Measurements from ENCODE around the gene P3H2. TPM values are rescaled to one million over a fixed set of nuclear protein-coding genes. Genes with fewer than 3 reads are reported as not detected.
A peak's percentile ranks its signal among the peaks of the same experiment; 100 is the strongest.

P3H2 gene
- total RNA-seq, 1 experiment from 2014 or later: 82.2 TPM

DNA sequence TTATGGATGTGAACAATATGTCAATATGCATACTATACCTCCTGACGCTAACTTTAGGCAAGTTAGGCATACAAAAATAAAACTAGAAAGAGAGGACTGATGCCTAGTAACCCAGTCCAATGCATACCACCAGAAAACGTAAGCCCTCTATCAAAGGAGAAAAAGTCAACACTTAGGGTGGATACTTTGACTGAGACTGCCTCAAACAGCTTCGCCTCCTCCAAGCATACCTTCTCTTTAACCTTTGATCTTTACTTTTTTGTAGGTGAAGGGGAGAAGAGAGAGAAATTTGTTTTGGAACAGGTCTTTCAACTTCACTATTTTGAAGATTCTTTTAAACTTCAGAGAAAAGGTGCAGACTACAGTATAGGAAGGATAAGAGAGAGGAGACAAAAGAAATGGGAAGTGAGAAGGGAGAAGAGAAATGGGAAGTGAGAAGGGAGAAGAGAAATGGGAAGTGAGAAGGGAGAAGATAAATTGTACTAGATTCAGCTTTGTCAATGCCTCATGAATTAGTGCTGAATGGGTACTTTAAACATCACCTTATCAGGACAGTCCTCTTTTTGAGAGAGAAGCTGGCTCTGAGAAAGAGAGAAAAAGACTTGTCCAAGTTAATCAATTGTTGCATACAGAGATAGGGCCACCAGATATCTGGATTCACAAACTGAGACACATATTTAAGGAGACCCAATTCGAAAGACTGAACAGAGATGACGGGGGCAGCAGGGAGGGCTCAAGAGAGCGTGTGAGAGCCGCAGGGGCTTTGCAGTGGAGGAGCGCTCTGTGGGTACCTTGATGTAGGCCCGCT lies 1.0 kb downstream of the P3H2 start:
- DNase-seq (ENCODE audit: low read depth, low spot score) (no peak), ATAC-seq (no peak; the same call in 1 of the 2 replicates)
- Histone ChIP-seq H3K9me3 (ENCODE audit: control insufficient read depth, insufficient read depth, low read depth, low read length) (no peaks in the 10 kb centered on the region), H3K4me3 (ENCODE audit: low read depth in 2 of 2, low read length in 2 of 2) (peak overlapping the region; percentile 63 to 70), H3K4me1 (ENCODE audit: control insufficient read depth, insufficient read depth, low read length) (peaks cover 40% of the 10 kb centered on the region), H3K27me3 (ENCODE audit: control insufficient read depth, insufficient read depth, low read length) (no peaks in the 10 kb centered on the region), H3K36me3 (ENCODE audit: control insufficient read depth, insufficient read depth, low read length) (no peaks in the 10 kb centered on the region), H3K27ac (ENCODE audit: low read length) (peak overlapping the region; percentile 84)
- TF ChIP-seq POLR2AphosphoS5 (IDR thresholded peaks at IDR 0.05; ENCODE audit: low read depth, low read length) (no peak), TCF7L2 (IDR thresholded peaks at IDR 0.05; ENCODE audit: low read depth, low read length) (0 out of 2 replicates have a peak, but pooled peaks have one; percentile 24), SIN3A (IDR thresholded peaks at IDR 0.05; ENCODE audit: borderline replicate concordance, insufficient read depth, low read depth, low read length) (no peak)
- TF ChIP-seq, protein P1, sequence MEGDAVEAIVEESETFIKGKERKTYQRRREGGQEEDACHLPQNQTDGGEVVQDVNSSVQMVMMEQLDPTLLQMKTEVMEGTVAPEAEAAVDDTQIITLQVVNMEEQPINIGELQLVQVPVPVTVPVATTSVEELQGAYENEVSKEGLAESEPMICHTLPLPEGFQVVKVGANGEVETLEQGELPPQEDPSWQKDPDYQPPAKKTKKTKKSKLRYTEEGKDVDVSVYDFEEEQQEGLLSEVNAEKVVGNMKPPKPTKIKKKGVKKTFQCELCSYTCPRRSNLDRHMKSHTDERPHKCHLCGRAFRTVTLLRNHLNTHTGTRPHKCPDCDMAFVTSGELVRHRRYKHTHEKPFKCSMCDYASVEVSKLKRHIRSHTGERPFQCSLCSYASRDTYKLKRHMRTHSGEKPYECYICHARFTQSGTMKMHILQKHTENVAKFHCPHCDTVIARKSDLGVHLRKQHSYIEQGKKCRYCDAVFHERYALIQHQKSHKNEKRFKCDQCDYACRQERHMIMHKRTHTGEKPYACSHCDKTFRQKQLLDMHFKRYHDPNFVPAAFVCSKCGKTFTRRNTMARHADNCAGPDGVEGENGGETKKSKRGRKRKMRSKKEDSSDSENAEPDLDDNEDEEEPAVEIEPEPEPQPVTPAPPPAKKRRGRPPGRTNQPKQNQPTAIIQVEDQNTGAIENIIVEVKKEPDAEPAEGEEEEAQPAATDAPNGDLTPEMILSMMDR (IDR thresholded peaks at IDR 0.05): no peak
- TF ChIP-seq, protein P2, sequence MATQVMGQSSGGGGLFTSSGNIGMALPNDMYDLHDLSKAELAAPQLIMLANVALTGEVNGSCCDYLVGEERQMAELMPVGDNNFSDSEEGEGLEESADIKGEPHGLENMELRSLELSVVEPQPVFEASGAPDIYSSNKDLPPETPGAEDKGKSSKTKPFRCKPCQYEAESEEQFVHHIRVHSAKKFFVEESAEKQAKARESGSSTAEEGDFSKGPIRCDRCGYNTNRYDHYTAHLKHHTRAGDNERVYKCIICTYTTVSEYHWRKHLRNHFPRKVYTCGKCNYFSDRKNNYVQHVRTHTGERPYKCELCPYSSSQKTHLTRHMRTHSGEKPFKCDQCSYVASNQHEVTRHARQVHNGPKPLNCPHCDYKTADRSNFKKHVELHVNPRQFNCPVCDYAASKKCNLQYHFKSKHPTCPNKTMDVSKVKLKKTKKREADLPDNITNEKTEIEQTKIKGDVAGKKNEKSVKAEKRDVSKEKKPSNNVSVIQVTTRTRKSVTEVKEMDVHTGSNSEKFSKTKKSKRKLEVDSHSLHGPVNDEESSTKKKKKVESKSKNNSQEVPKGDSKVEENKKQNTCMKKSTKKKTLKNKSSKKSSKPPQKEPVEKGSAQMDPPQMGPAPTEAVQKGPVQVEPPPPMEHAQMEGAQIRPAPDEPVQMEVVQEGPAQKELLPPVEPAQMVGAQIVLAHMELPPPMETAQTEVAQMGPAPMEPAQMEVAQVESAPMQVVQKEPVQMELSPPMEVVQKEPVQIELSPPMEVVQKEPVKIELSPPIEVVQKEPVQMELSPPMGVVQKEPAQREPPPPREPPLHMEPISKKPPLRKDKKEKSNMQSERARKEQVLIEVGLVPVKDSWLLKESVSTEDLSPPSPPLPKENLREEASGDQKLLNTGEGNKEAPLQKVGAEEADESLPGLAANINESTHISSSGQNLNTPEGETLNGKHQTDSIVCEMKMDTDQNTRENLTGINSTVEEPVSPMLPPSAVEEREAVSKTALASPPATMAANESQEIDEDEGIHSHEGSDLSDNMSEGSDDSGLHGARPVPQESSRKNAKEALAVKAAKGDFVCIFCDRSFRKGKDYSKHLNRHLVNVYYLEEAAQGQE (IDR thresholded peaks at IDR 0.05; ENCODE audit: insufficient read depth in 1 of 2, low read depth in 2 of 2, low read length in 1 of 2): no peak
- BruUV-seq (replicated peaks): TSS peak; percentile 81
- ChIA-PET POLR2A (no interaction called here), CTCF (interaction anchor here (1.3 kb wide), 1 partner anchor 83 kb away, joined by 4 read pairs; no protein-coding TSS in a partner anchor)
- in situ Hi-C loops (cut with HindIII; ENCODE audit: low pct_unique_long_range_greater_than_20kb, low sequenced_read_pairs): no loop called here
- intact Hi-C loops (cut with micrococcal nuclease; ENCODE audit: unreplicated experiment): loop anchor here (1.0 to 5.0 kb wide), 4 partner anchors 79 to 203 kb away; partner anchors contain the start of gene CLDN1

DNA sequence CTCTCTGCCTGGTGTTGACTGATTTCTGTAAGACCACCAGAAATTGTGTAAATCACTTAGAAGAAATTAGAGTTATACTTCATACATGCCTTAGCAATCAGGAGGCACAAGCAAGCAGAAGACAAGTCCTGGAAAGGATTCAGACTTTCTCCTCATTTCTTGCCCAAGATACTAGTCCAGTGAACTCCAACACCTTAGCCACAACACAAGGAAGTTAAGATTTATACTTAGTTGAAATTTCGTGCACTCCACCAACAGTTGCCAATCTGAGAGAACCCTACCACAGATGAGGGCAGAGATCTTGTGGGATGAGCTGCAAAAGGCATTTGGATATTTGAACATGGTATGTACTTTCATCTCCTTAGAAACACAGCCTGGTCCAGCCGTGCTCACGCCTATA lies 2.3 kb downstream of the P3H2 start:
- H3K27ac ChIP-seq (ENCODE audit: low read length): peak overlapping the region; percentile 51
- CTCF ChIA-PET: no interaction called here
- peak overlapping the region; percentile 39 to 58 for H3K4me3 ChIP-seq (ENCODE audit: low read depth in 2 of 2, low read length in 2 of 2)
- H3K9me3 ChIP-seq (ENCODE audit: control insufficient read depth, insufficient read depth, low read depth, low read length): no peaks in the 10 kb centered on the region
- in situ Hi-C loops (cut with HindIII; ENCODE audit: low pct_unique_long_range_greater_than_20kb, low sequenced_read_pairs) (no loop called here), intact Hi-C loops (cut with micrococcal nuclease; ENCODE audit: unreplicated experiment) (loop anchor here (5.0 kb wide), 3 partner anchors 96 to 204 kb away; partner anchors contain the start of gene CLDN1)
- DNase-seq (ENCODE audit: low read depth, low spot score) (no peak), ATAC-seq (no peak)
- no TSS peak for BruUV-seq (replicated peaks)
- peaks cover 40% of the 10 kb centered on the region for H3K4me1 ChIP-seq (ENCODE audit: control insufficient read depth, insufficient read depth, low read length)
- no peaks in the 10 kb centered on the region for H3K27me3 ChIP-seq (ENCODE audit: control insufficient read depth, insufficient read depth, low read length)
- TF ChIP-seq, protein P2 (IDR thresholded peaks at IDR 0.05; ENCODE audit: insufficient read depth in 1 of 2, low read depth in 2 of 2, low read length in 1 of 2): no peak
- no peak for TF ChIP-seq TCF7L2 (IDR thresholded peaks at IDR 0.05; ENCODE audit: low read depth, low read length)
- no peak for TF ChIP-seq SIN3A (IDR thresholded peaks at IDR 0.05; ENCODE audit: borderline replicate concordance, insufficient read depth, low read depth, low read length)
- TF ChIP-seq POLR2AphosphoS5 (IDR thresholded peaks at IDR 0.05; ENCODE audit: low read depth, low read length): no peak
- TF ChIP-seq, protein P1 (IDR thresholded peaks at IDR 0.05): no peak
- POLR2A ChIA-PET: no interaction called here
- H3K36me3 ChIP-seq (ENCODE audit: control insufficient read depth, insufficient read depth, low read length): no peaks in the 10 kb centered on the region

Measured in Panc1 (cell line).